ENCODE measurements around the gene ITGA2B. TPM values are rescaled to one million over a fixed set of nuclear protein-coding genes. Genes with fewer than 3 reads are reported as not detected.
"Not testable (repeated sequence)": the region's sequence is repeated elsewhere in the genome, so short reads cannot be mapped to it uniquely, and the experiment has no call there.

The ITGA2B gene
- total RNA-seq, 1 donor from 2014 or later = 0.44 TPM

DNA sequence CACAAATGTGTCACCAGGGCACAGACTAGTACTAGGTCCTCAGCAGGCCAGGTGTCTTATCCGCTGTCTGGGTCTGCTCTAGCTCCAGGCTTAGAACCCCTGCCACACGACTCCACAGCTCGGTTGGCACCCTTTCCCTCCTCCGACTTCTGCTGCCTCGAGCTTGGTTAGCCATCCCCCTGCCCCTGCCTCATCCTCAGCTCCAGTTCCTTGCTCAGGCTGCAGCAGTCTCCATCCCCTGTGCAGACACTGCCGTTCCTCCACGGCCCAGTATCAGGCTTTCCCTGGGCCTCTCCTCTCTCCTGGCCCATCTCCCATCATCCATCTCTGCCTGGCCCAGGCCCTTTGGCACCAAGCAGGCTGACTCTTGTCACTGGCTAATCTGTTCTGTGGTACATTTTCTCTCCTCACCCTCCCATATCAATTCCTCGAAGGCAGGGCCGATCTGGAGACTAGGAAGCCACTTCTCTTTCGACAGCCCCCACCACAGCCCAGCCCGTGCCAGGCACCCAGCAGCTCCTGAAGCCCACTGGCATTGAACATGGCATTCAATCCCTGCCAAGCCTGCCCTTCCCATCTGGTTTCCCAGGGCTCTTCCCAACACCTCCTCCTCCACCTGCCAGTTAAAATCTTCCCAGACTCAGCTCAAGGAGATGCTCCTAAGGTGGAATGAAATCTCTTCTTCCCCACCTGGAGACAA is 45.8 kb downstream of the ITGA2B start:
- Mint-ChIP-seq H3K36me3 (ENCODE audit: low read depth) (no peaks in the 10 kb centered on the region), H3K27ac (no peak overlapping the region), H3K4me1 (ENCODE audit: low read depth) (peaks cover 25% of the 10 kb centered on the region), H3K27me3 (ENCODE audit: insufficient read depth) (peaks cover 11% of the 10 kb centered on the region), H3K4me3 (no peak overlapping the region), H3K9me3 (no peaks in the 10 kb centered on the region)
- intact Hi-C loops (cut with micrococcal nuclease) = no loop called here
- DNase-seq (ENCODE audit: low spot score) = no peak

DNA sequence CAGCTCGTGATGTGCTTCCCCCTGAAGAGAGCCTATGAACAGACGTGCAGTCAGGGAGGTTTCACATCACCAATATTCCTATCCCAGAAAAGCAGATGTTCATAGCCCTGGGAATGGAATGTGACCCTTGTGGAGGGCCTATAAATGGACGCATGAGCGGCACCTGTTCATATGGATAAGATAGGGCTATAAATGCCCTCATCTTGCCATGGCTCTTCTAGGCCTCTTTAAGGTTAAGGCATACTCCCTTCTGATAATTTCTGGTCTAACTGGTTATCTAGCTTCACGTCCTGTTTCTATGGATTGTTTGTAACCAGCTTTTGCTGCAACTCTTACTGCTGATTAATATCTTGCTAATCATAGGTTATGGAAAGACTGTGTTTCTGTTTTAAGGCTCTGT is 48.9 kb downstream of the ITGA2B start:
- intact Hi-C loops (cut with micrococcal nuclease); H3K27ac Mint-ChIP-seq; H3K36me3 Mint-ChIP-seq (ENCODE audit: low read depth); H3K9me3 Mint-ChIP-seq; H3K4me3 Mint-ChIP-seq; DNase-seq (ENCODE audit: low spot score); H3K4me1 Mint-ChIP-seq (ENCODE audit: low read depth): not testable (repeated sequence)
- peaks cover 17% of the 10 kb centered on the region for H3K27me3 Mint-ChIP-seq (ENCODE audit: insufficient read depth)

DNA sequence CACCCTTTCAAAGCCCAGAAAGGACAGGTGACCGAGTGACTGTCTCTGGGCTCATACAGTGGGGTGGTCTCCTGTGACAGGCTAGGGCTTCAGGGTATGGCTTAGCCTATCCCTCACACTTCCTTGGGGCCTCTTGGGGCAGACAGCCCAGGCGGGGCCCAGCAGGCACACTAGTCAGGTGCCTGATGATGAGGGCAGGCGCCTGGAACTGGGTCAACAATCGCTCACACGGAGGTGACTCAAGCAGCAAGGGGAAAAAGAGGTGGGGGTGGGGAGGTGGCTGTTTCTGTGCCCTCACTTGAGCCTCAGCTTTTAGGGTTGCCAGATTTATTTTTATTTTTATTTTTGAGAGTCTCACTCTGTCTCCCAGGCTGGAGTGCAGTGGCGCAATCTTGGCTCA is 50.7 kb downstream of the ITGA2B start:
- intact Hi-C loops (cut with micrococcal nuclease) = no loop called here
- no peak for DNase-seq (ENCODE audit: low spot score)
- Mint-ChIP-seq H3K27ac (no peak overlapping the region), H3K4me3 (no peak overlapping the region), H3K36me3 (ENCODE audit: low read depth) (no peaks in the 10 kb centered on the region), H3K4me1 (ENCODE audit: low read depth) (no peaks in the 10 kb centered on the region), H3K27me3 (ENCODE audit: insufficient read depth) (peaks cover 15% of the 10 kb centered on the region), H3K9me3 (no peaks in the 10 kb centered on the region)

DNA sequence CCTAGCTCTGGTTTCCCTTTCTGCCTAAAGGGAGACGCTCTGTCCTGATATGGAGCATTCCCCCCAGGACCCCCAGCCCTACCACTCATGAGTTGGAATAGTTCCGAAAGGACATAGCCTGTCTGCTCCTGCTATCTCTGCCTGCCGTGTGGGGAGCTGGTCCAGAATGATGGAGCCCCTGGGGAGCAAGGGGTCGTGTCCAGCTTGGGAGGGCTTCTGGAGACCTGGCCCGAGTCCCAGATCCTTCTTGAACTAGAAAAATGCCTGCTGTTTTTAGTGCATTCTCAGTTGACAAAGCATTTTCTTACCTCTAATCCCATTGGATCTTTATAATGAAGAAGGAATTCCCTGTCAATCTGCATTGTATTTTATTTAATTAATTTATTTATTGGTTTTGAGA is 53.5 kb downstream of the ITGA2B start:
- Mint-ChIP-seq H3K27ac (no peak overlapping the region), H3K36me3 (ENCODE audit: low read depth) (no peaks in the 10 kb centered on the region), H3K27me3 (ENCODE audit: insufficient read depth) (peaks cover 12% of the 10 kb centered on the region), H3K4me3 (no peak overlapping the region), H3K4me1 (ENCODE audit: low read depth) (peaks cover 7% of the 10 kb centered on the region), H3K9me3 (no peaks in the 10 kb centered on the region)
- no peak for DNase-seq (ENCODE audit: low spot score)
- intact Hi-C loops (cut with micrococcal nuclease) = no loop called here

DNA sequence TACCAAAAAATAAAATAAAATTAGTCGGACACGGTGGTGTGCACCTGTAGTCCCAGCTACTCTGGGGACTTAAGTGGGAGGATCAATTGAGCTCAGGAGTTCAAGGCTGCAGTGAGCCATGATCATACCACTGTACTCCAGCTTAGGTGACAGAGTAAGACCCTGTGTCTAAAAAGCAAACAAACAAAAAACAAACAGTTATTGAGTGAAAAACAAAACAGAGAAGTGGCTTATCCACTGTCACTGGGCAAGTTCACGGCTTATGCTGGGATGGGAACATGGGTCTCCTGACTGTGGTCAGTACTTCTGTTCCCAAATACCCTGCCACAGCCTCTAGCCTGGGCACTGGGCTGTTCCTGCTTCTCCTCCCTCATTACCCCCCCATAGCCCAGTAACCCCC is 53.9 kb downstream of the ITGA2B start:
- intact Hi-C loops (cut with micrococcal nuclease) = no loop called here
- Mint-ChIP-seq H3K4me1 (ENCODE audit: low read depth) (peaks cover 8% of the 10 kb centered on the region), H3K36me3 (ENCODE audit: low read depth) (no peaks in the 10 kb centered on the region), H3K9me3 (no peaks in the 10 kb centered on the region), H3K27ac (no peak overlapping the region), H3K4me3 (no peak overlapping the region), H3K27me3 (ENCODE audit: insufficient read depth) (peaks cover 8% of the 10 kb centered on the region)
- DNase-seq (ENCODE audit: low spot score) = no peak

DNA sequence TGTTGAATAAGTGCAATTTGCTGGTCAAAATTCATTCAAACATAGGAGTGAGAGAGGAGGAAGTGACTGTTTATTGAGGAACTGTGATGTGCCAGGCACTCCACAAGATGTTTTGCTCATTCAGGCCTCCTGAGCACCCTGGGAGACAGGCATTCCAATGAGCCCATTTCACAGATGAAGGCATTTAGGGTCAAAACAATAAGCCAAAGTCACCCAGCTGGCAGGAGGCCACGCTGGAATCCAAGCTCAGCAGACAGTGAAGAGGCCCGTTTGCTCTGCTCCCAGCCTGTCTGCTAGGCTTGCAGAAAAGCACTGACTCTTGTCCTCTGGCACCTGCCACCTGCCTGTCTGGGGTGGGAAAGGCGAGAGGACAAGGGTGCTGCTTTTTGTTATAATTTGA is 54.7 kb downstream of the ITGA2B start:
- intact Hi-C loops (cut with micrococcal nuclease) = no loop called here
- no peak overlapping the region for H3K4me3 Mint-ChIP-seq
- H3K27me3 Mint-ChIP-seq (ENCODE audit: insufficient read depth) = peaks cover 6% of the 10 kb centered on the region
- no peak overlapping the region for H3K27ac Mint-ChIP-seq
- no peaks in the 10 kb centered on the region for H3K9me3 Mint-ChIP-seq
- no peaks in the 10 kb centered on the region for H3K36me3 Mint-ChIP-seq (ENCODE audit: low read depth)
- no peak for DNase-seq (ENCODE audit: low spot score)
- H3K4me1 Mint-ChIP-seq (ENCODE audit: low read depth) = peaks cover 8% of the 10 kb centered on the region

DNA sequence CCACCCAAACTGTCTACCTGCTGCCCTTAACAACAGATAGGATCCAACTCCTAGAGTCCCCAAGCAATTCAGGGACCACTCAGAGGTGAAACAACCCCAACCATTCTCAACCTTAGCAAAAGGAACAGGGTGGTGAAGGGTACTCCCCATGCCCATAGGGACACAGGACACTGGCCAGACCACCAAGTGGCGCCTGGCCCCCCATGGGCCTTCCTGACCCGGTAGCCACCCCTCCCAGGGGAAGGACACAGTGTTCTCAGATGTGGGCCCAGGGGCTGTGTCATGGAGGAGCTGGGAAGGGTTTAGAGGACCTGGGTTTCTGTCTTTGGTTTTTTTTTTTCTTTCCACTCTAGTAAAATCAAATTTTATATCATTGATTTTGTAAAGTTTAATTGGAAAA is 55.1 kb downstream of the ITGA2B start:
- Mint-ChIP-seq H3K9me3 (no peaks in the 10 kb centered on the region), H3K36me3 (ENCODE audit: low read depth) (no peaks in the 10 kb centered on the region), H3K27me3 (ENCODE audit: insufficient read depth) (peaks cover 6% of the 10 kb centered on the region), H3K27ac (no peak overlapping the region), H3K4me3 (no peak overlapping the region), H3K4me1 (ENCODE audit: low read depth) (peaks cover 8% of the 10 kb centered on the region)
- DNase-seq (ENCODE audit: low spot score) = no peak
- intact Hi-C loops (cut with micrococcal nuclease) = no loop called here

DNA sequence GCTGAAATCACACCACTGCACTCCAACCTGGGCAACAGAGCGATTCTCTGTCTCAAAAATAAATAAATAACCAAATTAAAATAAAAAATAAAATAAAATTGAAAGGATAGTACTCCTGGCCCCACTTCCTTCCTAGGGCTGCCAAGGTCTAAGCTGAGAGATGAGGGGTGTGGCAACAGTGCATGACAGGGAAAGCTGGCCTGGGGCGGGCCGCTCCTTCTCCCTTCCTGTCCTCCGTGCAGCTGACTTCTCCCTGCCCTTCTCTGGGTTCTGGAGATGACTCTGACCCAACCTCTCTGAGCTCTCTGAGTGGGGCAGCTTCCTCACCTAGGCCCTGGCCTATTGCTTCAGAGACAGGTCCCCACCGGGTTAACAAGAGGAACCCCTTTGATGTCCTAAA is 56.1 kb downstream of the ITGA2B start:
- Mint-ChIP-seq H3K27ac (no peak overlapping the region), H3K4me1 (ENCODE audit: low read depth) (peaks cover 8% of the 10 kb centered on the region), H3K4me3 (no peak overlapping the region), H3K9me3 (no peaks in the 10 kb centered on the region), H3K36me3 (ENCODE audit: low read depth) (no peaks in the 10 kb centered on the region), H3K27me3 (ENCODE audit: insufficient read depth) (peaks cover 6% of the 10 kb centered on the region)
- DNase-seq (ENCODE audit: low spot score) = no peak
- intact Hi-C loops (cut with micrococcal nuclease) = no loop called here

DNA sequence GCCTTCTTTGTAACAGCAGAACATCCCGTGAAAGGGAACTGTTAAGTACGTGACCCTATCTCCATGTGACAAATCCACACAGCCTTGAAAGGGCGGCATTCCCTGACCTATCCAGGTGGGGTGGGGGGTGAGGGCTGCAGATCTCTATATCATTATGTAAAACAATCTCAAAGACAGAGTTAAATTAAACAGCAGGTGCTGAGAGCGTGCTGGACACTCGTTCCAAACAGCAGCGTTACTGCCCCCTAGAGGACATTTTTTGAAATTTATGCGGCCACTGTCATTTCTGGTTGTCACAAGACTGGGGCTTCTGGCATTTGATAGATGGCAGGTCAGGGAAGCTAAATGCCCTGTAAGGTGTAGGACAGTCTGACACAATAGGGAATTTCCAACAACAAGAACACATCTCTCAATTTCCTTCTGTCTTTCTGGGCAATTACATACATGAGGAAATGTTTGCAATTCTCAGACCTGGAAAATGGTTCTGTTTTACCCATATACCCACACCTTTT is 58.1 kb downstream of the ITGA2B start:
- H3K4me3 Mint-ChIP-seq = no peak overlapping the region
- H3K9me3 Mint-ChIP-seq = no peaks in the 10 kb centered on the region
- intact Hi-C loops (cut with micrococcal nuclease) = loop anchor here (1.0 kb wide), 3 partner anchors 14 to 145 kb away; partner anchors contain the start of genes GRN and TMUB2
- H3K27ac Mint-ChIP-seq = no peak overlapping the region
- DNase-seq (ENCODE audit: low spot score) = peak; percentile 65
- no peaks in the 10 kb centered on the region for H3K27me3 Mint-ChIP-seq (ENCODE audit: insufficient read depth)
- H3K4me1 Mint-ChIP-seq (ENCODE audit: low read depth) = peaks cover 12% of the 10 kb centered on the region
- no peaks in the 10 kb centered on the region for H3K36me3 Mint-ChIP-seq (ENCODE audit: low read depth)

DNA sequence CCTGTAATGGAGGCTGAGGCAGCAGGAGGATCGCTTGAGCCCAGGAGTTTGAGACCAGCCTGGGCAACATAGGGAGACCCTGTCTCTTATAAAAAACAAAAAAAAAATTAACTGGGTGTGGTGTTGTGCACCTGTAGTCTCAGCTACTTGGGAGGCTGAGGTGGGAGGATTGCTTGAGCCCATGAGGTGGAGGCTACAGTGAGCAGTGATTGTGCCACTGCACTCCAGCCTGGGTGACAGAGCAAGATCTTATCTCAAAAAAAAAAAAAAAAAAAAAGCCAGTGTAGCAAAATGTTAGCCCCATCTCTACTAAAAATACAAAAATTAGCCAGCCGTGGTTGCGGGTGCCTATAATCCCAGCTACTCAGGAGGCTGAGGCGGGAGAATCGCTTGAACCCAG is 59.2 kb downstream of the ITGA2B start:
- H3K27ac Mint-ChIP-seq; H3K9me3 Mint-ChIP-seq; H3K36me3 Mint-ChIP-seq (ENCODE audit: low read depth); intact Hi-C loops (cut with micrococcal nuclease); DNase-seq (ENCODE audit: low spot score); H3K4me3 Mint-ChIP-seq; H3K27me3 Mint-ChIP-seq (ENCODE audit: insufficient read depth): not testable (repeated sequence)
- peaks cover 15% of the 10 kb centered on the region for H3K4me1 Mint-ChIP-seq (ENCODE audit: low read depth)

DNA sequence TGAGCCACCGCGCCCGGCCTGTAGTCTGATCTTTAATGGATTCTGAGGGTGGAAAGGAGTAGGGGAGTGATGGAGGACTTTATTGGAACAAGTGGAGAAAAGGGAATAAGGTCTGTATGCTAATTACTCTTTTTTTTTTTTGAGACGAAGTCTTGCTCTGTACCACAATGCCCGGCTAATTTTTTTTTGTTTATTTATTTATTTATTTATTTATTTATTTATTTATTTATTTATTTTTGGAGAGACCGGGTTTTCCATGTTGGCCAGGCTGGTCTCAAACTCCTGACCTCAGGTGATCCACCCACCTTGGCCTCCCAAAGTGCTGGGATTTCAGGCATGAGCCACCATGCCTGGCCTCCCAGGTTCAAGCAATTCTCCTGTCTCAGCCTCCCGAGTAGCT is 59.9 kb downstream of the ITGA2B start:
- H3K4me3 Mint-ChIP-seq; H3K27me3 Mint-ChIP-seq (ENCODE audit: insufficient read depth); H3K27ac Mint-ChIP-seq; H3K36me3 Mint-ChIP-seq (ENCODE audit: low read depth); H3K9me3 Mint-ChIP-seq; DNase-seq (ENCODE audit: low spot score): not testable (repeated sequence)
- peaks cover 17% of the 10 kb centered on the region for H3K4me1 Mint-ChIP-seq (ENCODE audit: low read depth)
- intact Hi-C loops (cut with micrococcal nuclease) = loop anchor here (5.0 to 10.0 kb wide), 3 partner anchors 207 to 322 kb away; partner anchors contain the start of genes HDAC5 and LSM12

DNA sequence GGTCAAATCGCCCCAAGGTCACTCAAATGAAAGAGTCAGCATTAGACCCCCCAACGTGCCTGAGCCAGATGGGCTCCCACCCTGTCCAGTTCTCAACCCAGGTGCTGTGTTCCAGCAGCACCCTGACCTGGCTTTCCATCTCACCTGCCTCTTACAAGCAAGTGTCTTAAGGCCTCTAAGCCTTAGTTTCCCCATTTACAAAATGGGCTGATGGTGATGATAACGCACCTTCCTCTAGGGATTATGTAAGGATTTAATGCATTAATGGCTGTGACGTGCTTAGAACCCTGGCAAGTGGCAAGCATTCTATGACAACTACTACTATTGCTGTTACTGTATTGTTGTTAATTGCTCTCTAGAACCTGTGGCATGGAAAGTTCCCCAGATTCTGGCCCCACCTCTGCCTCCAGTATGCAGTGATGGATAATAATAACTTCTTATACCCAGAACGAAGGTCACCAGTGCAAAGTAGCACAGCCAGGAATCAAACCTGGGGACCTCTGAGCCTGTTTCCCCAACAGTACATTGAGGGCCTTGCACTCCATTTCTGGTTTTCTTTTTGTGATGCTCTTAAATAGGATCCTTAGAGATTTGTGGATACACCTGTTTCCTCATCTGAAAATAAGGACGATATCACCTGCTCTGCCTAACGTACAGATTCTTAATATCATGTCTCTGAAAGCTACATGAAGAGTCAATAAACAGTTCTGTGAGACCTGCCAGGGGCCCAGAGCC is 61.6 kb downstream of the ITGA2B start:
- peaks cover 17% of the 10 kb centered on the region for H3K4me1 Mint-ChIP-seq (ENCODE audit: low read depth)
- H3K9me3 Mint-ChIP-seq = no peaks in the 10 kb centered on the region
- peak overlapping the region; percentile 61 for H3K27ac Mint-ChIP-seq
- intact Hi-C loops (cut with micrococcal nuclease) = loop anchor here (2.0 to 10.0 kb wide), 4 partner anchors 187 to 321 kb away; partner anchors contain the start of genes HDAC5, HROB and LSM12
- H3K27me3 Mint-ChIP-seq (ENCODE audit: insufficient read depth) = no peaks in the 10 kb centered on the region
- H3K36me3 Mint-ChIP-seq (ENCODE audit: low read depth) = peaks cover 4% of the 10 kb centered on the region
- peak overlapping the region; percentile 59 for H3K4me3 Mint-ChIP-seq
- DNase-seq (ENCODE audit: low spot score) = no peak

DNA sequence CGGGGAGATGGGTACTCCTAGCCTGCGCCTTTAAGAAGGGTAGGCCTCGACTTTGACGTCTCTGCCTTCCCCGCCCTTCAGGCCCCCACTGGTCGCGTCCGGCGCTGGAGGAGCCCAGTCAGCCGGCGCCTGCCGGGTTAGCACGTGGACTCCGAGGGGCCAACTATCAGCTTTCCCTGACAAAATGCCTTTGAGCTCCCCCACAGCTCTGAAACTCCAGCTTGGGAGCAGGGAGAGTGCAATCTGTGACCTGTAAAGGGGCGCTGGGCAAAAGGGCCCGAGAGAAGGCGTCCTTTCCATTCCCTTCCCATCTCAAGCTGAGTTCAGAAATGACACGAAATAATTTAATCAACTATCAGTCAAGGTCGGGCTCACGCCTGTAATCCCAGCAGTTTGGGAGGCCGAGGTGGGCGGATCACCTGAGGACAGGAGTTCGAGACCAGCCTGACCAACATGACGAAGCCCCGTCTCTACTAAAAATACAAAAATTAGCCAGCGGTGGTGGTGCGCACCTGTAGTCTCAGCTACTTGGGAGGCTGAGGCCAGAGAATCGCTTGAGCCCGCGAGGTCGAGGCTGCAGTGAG is 62.5 kb downstream of the ITGA2B start:
- H3K4me1 Mint-ChIP-seq (ENCODE audit: low read depth) = peaks cover 17% of the 10 kb centered on the region
- no peaks in the 10 kb centered on the region for H3K9me3 Mint-ChIP-seq
- intact Hi-C loops (cut with micrococcal nuclease) = loop anchor here (2.0 to 10.0 kb wide), 4 partner anchors 186 to 320 kb away; partner anchors contain the start of genes HDAC5, HROB and LSM12
- peak; percentile 93 for DNase-seq (ENCODE audit: low spot score)
- peak overlapping the region; percentile 88 for H3K27ac Mint-ChIP-seq
- peak overlapping the region; percentile 77 for H3K4me3 Mint-ChIP-seq
- H3K27me3 Mint-ChIP-seq (ENCODE audit: insufficient read depth) = no peaks in the 10 kb centered on the region
- H3K36me3 Mint-ChIP-seq (ENCODE audit: low read depth) = peaks cover 6% of the 10 kb centered on the region

All from activated T-helper 1 cell treated with anti-CD3 and anti-CD28 coated beads, Interleukin-12 subunit alpha, Interleukin-12 subunit beta, Interleukin-2, Interleukin-4 antibody, amounts not matched to agents 30 ng/mL and 10 ng/mL and 1 ng/mL, durations not matched to agents 14 hours and 24 hours and 36 hours (primary cell).